K562 (cell line): ENCODE measurements around the gene PDRG1. TPM values are rescaled to one million over a fixed set of nuclear protein-coding genes. Genes with fewer than 3 reads are reported as not detected.

Source experiments
- ATAC-seq: fragments of 200-7000 bp; cut with Tn5 transposase; 3 replicates; pipeline ENCODE4 v1.9.1; 2020; ENCODE audit warnings: moderate library complexity
- BruUV-seq: library from RNA; stranded (reverse); fragments of 400-500 nt; replicated peaks from 2 replicates; lab custom pipeline; 2021; lab: Mats Ljungman, UMichigan
- CTCF ChIA-PET: fragments of 300-600 bp; formaldehyde crosslinking; extraction: SDS; loops from one replicate; lab custom pipeline; 2021; ENCODE audit warnings: low intra/inter-chr PET ratio; lab: Yijun Ruan, JAX
- POLR2A ChIA-PET: fragments of 300-600, 350-650 bp; sonication (Branson Sonifier 250); formaldehyde crosslinking; extraction: SDS; loops from one replicate; lab custom pipeline; 2021; ENCODE audit warnings: antibody characterized with exemption, inconsistent platforms; lab: Yijun Ruan, JAX
- DNase-seq, 4 experiments: peaks; one replicate each; pipeline versions ENCODE4 v3.0.0 to v3.0.0-alpha.2; 2011 to 2018; ENCODE audit warnings: low spot score in 3 of 4, mixed read lengths in 3 of 4; ENCODE audit errors: extremely low read depth in 1 of 4
- FAIRE-seq: peaks from 2 replicates; lab custom pipeline; 2011; peaks lifted over from hg19 to GRCh38; lab: Jason Lieb, UNC
- H2AFZ ChIP-seq: 2 replicates; pipeline ENCODE4 v1.6.0; 2011; ENCODE audit warnings: low read depth, low read length, control low read depth, inconsistent platforms
- H3K27ac ChIP-seq: fragments of 200-600 bp; 3 replicates; pipeline ENCODE4 v1.8.0; 2011; ENCODE audit warnings: low read depth, mild to moderate bottlenecking, control low read depth, inconsistent platforms, low read length, moderate library complexity, mixed read lengths; ENCODE audit errors: extremely low read depth
- H3K27me3 ChIP-seq, 2 experiments: fragments of 300-600 bp in 1 of 2; 2 replicates in 1 of 2; 3 replicates in 1 of 2; pipeline versions ENCODE4 v1.6.0 to v1.8.0; 2011; ENCODE audit warnings: inconsistent platforms in 2 of 2, low read length in 2 of 2, mild to moderate bottlenecking in 1 of 2, mixed read lengths in 1 of 2, moderate library complexity in 1 of 2; ENCODE audit not compliant: control insufficient read depth in 2 of 2, insufficient read depth in 2 of 2
- H3K36me3 ChIP-seq: fragments of 300-600 bp; 3 replicates; pipeline ENCODE4 v1.8.0; 2011; ENCODE audit warnings: mild to moderate bottlenecking, low read length, inconsistent platforms; ENCODE audit not compliant: control insufficient read depth, insufficient read depth
- H3K4me1 ChIP-seq, 2 experiments: fragments of 200-600 bp in 1 of 2; replicated peaks in 1 of 2; 2 replicates in 1 of 2; 3 replicates in 1 of 2; pipeline versions ENCODE4 v1.5.1 to v1.8.0; 2011; ENCODE audit warnings: inconsistent platforms in 2 of 2, low read length in 2 of 2, mild to moderate bottlenecking in 1 of 2, mixed read lengths in 1 of 2, moderate library complexity in 1 of 2; ENCODE audit not compliant: control insufficient read depth in 2 of 2, insufficient read depth in 2 of 2
- H3K4me2 ChIP-seq: 2 replicates; pipeline ENCODE4 v1.6.1; 2011; ENCODE audit warnings: low read length, control low read depth, inconsistent platforms, mixed read lengths; ENCODE audit not compliant: insufficient read depth
- H3K4me3 ChIP-seq: fragments of 200-600 bp; sonication (generic), shearing (Covaris generic); 2 replicates; pipeline ENCODE4 v1.5.1; 2016; ENCODE audit warnings: control low read depth, inconsistent platforms
- H3K79me2 ChIP-seq: fragments of 200-600 bp; 3 replicates; pipeline ENCODE4 v1.8.0; 2011; ENCODE audit warnings: low read length, inconsistent platforms; ENCODE audit not compliant: control insufficient read depth, insufficient read depth
- H3K9ac ChIP-seq, 2 experiments: 2 replicates each; pipeline versions ENCODE4 v1.6.0 to v1.6.1; 2011; ENCODE audit warnings: low read depth in 2 of 2, low read length in 2 of 2, control low read depth in 1 of 2, inconsistent platforms in 1 of 2, mild to moderate bottlenecking in 1 of 2, mixed read lengths in 1 of 2; ENCODE audit not compliant: insufficient read depth in 1 of 2
- H3K9me1 ChIP-seq: one replicate; pipeline ENCODE4 v1.6.0; 2011; ENCODE audit warnings: inconsistent platforms, mild to moderate bottlenecking, low read length, moderate library complexity; ENCODE audit not compliant: control insufficient read depth, insufficient read depth
- H3K9me3 ChIP-seq: replicated peaks from 2 replicates; pipeline ENCODE4 v1.5.1; 2011; ENCODE audit warnings: low read depth, low read length, inconsistent platforms; ENCODE audit not compliant: control insufficient read depth, insufficient read depth
- H4K20me1 ChIP-seq: replicated peaks from 2 replicates; pipeline ENCODE4 v1.6.1; 2011; ENCODE audit warnings: low read length, inconsistent platforms, mixed read lengths; ENCODE audit not compliant: control insufficient read depth, insufficient read depth
- ATF1 ChIP-seq, 2 experiments: fragments of 450-650 bp in 1 of 2; IDR thresholded peaks; 2 replicates each; pipeline ENCODE4 v1.6.1; 2016; ENCODE audit warnings: missing compliant biosample characterization in 1 of 2, missing genetic modification characterization in 1 of 2
- DEAF1 ChIP-seq: fragments of 450-650 bp; formaldehyde crosslinking; IDR thresholded peaks from 2 replicates; pipeline ENCODE4 v1.4.0; 2020; ENCODE audit warnings: mild to moderate bottlenecking, moderate library complexity
- ETV5 ChIP-seq: sonication (generic); formaldehyde crosslinking; IDR thresholded peaks from 2 replicates; pipeline ENCODE4 v1.4.0; 2020; ENCODE audit warnings: low read depth, mild to moderate bottlenecking, missing genetic modification reagents
- NR2F6 ChIP-seq: fragments of 450-650 bp; formaldehyde crosslinking; IDR thresholded peaks from 2 replicates; pipeline ENCODE4 v1.4.0; 2020; ENCODE audit warnings: mild to moderate bottlenecking
- TCF7L2 ChIP-seq: fragments of 150-350 bp; IDR thresholded peaks from 2 replicates; pipeline ENCODE4 v1.6.1; 2016; ENCODE audit warnings: low read depth, mild to moderate bottlenecking, low read length, moderate library complexity
- THRB ChIP-seq: fragments of 450-650 bp; formaldehyde crosslinking; conservative IDR thresholded peaks from 2 replicates; pipeline ENCODE4 v1.4.0; 2022; ENCODE audit warnings: mild to moderate bottlenecking, missing genetic modification characterization
- ZNF124 ChIP-seq: sonication (generic); formaldehyde crosslinking; IDR thresholded peaks from 2 replicates; pipeline ENCODE4 v1.8.1; 2022; ENCODE audit warnings: missing genetic modification reagents
- ZNF75A ChIP-seq: fragments of 450-650 bp; formaldehyde crosslinking; IDR thresholded peaks from 2 replicates; pipeline ENCODE4 v1.4.0; 2020; ENCODE audit warnings: mild to moderate bottlenecking
- WGBS: fragments of 100-300 bp; shearing (Covaris generic); methylation state at CpG from one replicate; pipeline ENCODE4 v1.1.6; 2016; ENCODE audit warnings: low coverage, mixed read lengths; ENCODE audit not compliant: insufficient coverage; ENCODE audit errors: missing lambda C conversion rate; 5-methylcytosine and 5-hydroxymethylcytosine counted together
- in situ Hi-C: fragments of 300-500 bp; cut with MboI; formaldehyde crosslinking; loops from 4 replicates; pipeline ENCODE4 v1.15.0; 2018; ENCODE audit warnings: inconsistent platforms, mixed read lengths
- intact Hi-C: fragments of 100-400 bp; cut with micrococcal nuclease; formaldehyde crosslinking; loops from 2 replicates; pipeline ENCODE4 v1.14.2; 2022
- polyA plus RNA-seq, 8 experiments: library from polyadenylated mRNA; depleted of rRNA in 4 of 8; stranded (reverse) in 5 of 8; unstranded in 3 of 8; fragments of >200 nt; fragmentation: Nextera tagmentation in 2 of 8; fragmentation: Illumina TruSeq in 1 of 8; extraction: Ambion mirVana in 2 of 8; extraction: Trizol in 1 of 8; gene quantifications; 2 replicates each; pipeline versions ENCODE4 v1.2.1 to v1.2.3, GENCODE V29; 2011 to 2014; ENCODE audit warnings: inconsistent platforms in 1 of 8, missing spikeins in 1 of 8
- total RNA-seq, 7 experiments: library from RNA; depleted of rRNA in 6 of 7; stranded (reverse); fragments of >200 nt in 6 of 7; fragmentation: Illumina TruSeq in 2 of 7; extraction: Trizol in 2 of 7; gene quantifications; 2 replicates each; pipeline versions ENCODE4 v1.2.1 to v1.2.3, GENCODE V29; 2011 to 2021; ENCODE audit warnings: low replicate concordance in 1 of 7

The PDRG1 gene
- total and polyA plus RNA-seq, 9 of the 15 experiments (the other 6 are each of a cell fraction or from before 2014, with no cell fraction given), result 12.6 to 58.6 (median 26.1) TPM

GRCh38 chr20:31998246-31998645 lies 46.4 kb upstream of the PDRG1 start (continued):
- no peak for TF ChIP-seq DEAF1 (CRISPR knock-in tag)
- no peak for TF ChIP-seq NR2F6 (CRISPR knock-in tag)
- no peak for TF ChIP-seq ZNF75A
- TF ChIP-seq, all 486 proteins: peak for 2

GRCh38 chr20:31996996-31997395 lies 45.1 kb upstream of the PDRG1 start:
- Histone ChIP-seq H3K27ac (no peak overlapping the region), H3K9me1 (no peaks in the 10 kb centered on the region), H3K9ac (no peak overlapping the region), H3K36me3 (no peaks in the 10 kb centered on the region), H3K79me2 (no peaks in the 10 kb centered on the region)
- DNase-seq, result no peak
- 9% methylated on average over 13 of the region's 18 CpGs for WGBS
- in situ Hi-C loops, result no loop called here
- CTCF ChIA-PET, result no interaction called here
- TF ChIP-seq ZNF124 (CRISPR knock-in tag) (no peak), THRB (CRISPR knock-in tag) (no peak), ETV5 (CRISPR knock-in tag) (no peak), TCF7L2 (no peak), ATF1 (CRISPR knock-in tag; IDR thresholded peaks at IDR 0.05) (no peak), ATF1 (tag; IDR thresholded peaks at IDR 0.05) (no peak)
- TF ChIP-seq, all 486 proteins: peak for 0
- intact Hi-C loops, result no loop called here
- BruUV-seq, result no TSS peak
- Histone ChIP-seq H3K27me3 (peaks cover 16 to 64% of the 10 kb centered on the region in 2 experiments), H3K4me2 (no peak overlapping the region), H3K4me1 (peaks cover 0 to 5% of the 10 kb centered on the region in 2 experiments; a peak in 2 of 5 replicates), H3K9me3 (no peaks in the 10 kb centered on the region), H4K20me1 (peaks cover 4% of the 10 kb centered on the region; the same call in 1 of the 2 replicates), H2AFZ (no peak overlapping the region), H3K4me3 (no peak overlapping the region)
- POLR2A ChIA-PET, result no interaction called here
- FAIRE-seq (no peak), ATAC-seq (no peak)
